Karpas-422 (cell line): Measurements from ENCODE around the gene TIMM50. TPM values are rescaled to one million over a fixed set of nuclear protein-coding genes. Genes with fewer than 3 reads are reported as not detected.

Source experiments
- DNase-seq: peaks from one replicate; pipeline ENCODE4 v3.0.0-alpha.2; 2015
- H2AFZ ChIP-seq: fragments of 200-600 bp; sonication (generic); 2 replicates; pipeline ENCODE4 v1.6.1; 2014; ENCODE audit warnings: antibody characterized with exemption, low read length, mixed read lengths
- H3K27ac ChIP-seq: fragments of 200-600 bp; sonication (generic); 2 replicates; pipeline ENCODE4 v1.5.1; 2014; ENCODE audit warnings: mild to moderate bottlenecking, low read length, moderate library complexity
- H3K27me3 ChIP-seq: fragments of 200-600 bp; sonication (generic); 2 replicates; pipeline ENCODE4 v1.6.1; 2014; ENCODE audit warnings: low read length, mixed read lengths
- H3K36me3 ChIP-seq: fragments of 200-600 bp; sonication (generic); 2 replicates; pipeline ENCODE4 v1.6.1; 2014; ENCODE audit warnings: low read length, mixed read lengths; ENCODE audit not compliant: insufficient read depth
- H3K4me1 ChIP-seq: fragments of 200-600 bp; sonication (generic); 2 replicates; pipeline ENCODE4 v1.6.1; 2014; ENCODE audit warnings: mild to moderate bottlenecking, low read length, mixed read lengths
- H3K4me2 ChIP-seq: fragments of 200-600 bp; sonication (generic); 2 replicates; pipeline ENCODE4 v1.6.1; 2014; ENCODE audit warnings: low read length, low read depth, mild to moderate bottlenecking; ENCODE audit not compliant: poor library complexity, severe bottlenecking
- H3K4me3 ChIP-seq: fragments of 200-600 bp; sonication (generic); 2 replicates; pipeline ENCODE4 v1.5.1; 2014; ENCODE audit warnings: mild to moderate bottlenecking, antibody characterized with exemption, low read length, mixed read lengths
- H3K79me2 ChIP-seq: fragments of 200-600 bp; sonication (generic); 2 replicates; pipeline ENCODE4 v1.6.1; 2014; ENCODE audit warnings: mild to moderate bottlenecking, low read length, mixed read lengths
- H3K9ac ChIP-seq: fragments of 200-600 bp; sonication (generic); 2 replicates; pipeline ENCODE4 v1.6.0; 2014; ENCODE audit warnings: low read length
- H3K9me2 ChIP-seq: fragments of 200-600 bp; sonication (generic), shearing (Covaris generic); replicated peaks from 2 replicates; pipeline ENCODE4 v1.6.0; 2014; ENCODE audit warnings: mild to moderate bottlenecking, low read length, moderate library complexity; ENCODE audit not compliant: insufficient read depth
- H3K9me3 ChIP-seq: fragments of 300-700, 200-600 bp; sonication (generic); 2 replicates; pipeline ENCODE4 v1.6.1; 2014; ENCODE audit warnings: low read length, mixed read lengths
- H4K20me1 ChIP-seq: fragments of 200-600 bp; sonication (generic); 2 replicates; pipeline ENCODE4 v1.6.1; 2014; ENCODE audit warnings: mild to moderate bottlenecking, antibody characterized with exemption, low read length, low read depth; ENCODE audit not compliant: insufficient read depth
- total RNA-seq: library from RNA; depleted of rRNA; stranded (reverse); fragments of >200 nt; shearing (Covaris generic); gene quantifications from 2 replicates; pipeline ENCODE4 v1.2.3, GENCODE V29; 2014; ENCODE audit warnings: low replicate concordance

The TIMM50 gene
- total RNA-seq, 1 experiment from 2014 or later: 61.2 TPM

- Histone ChIP-seq H3K27me3 (no peaks in the 10 kb centered on the region), H3K9ac (no peak overlapping the region), H3K4me3 (no peak overlapping the region), H3K36me3 (peaks cover 24% of the 10 kb centered on the region), H3K79me2 (peaks cover 7% of the 10 kb centered on the region), H3K4me1 (no peaks in the 10 kb centered on the region), H4K20me1 (0 out of 2 replicates have a peak, but pooled peaks cover 6% of the 10 kb centered on the region), H3K27ac (no peak overlapping the region), H3K9me2 (no peaks in the 10 kb centered on the region), H2AFZ (no peak overlapping the region), H3K4me2 (no peak overlapping the region), H3K9me3 (no peaks in the 10 kb centered on the region)
- no peak for DNase-seq
Observed at GRCh38 chr19:39465956-39466747, 14.5 kb upstream of the TIMM50 start.

- Histone ChIP-seq H3K27me3 (no peaks in the 10 kb centered on the region), H4K20me1 (0 out of 2 replicates have a peak, but pooled peaks cover 6% of the 10 kb centered on the region), H3K9me3 (no peaks in the 10 kb centered on the region), H2AFZ (no peak overlapping the region), H3K27ac (no peak overlapping the region), H3K9me2 (no peaks in the 10 kb centered on the region), H3K79me2 (peaks cover 4% of the 10 kb centered on the region), H3K4me1 (no peaks in the 10 kb centered on the region), H3K4me2 (no peak overlapping the region), H3K36me3 (peaks cover 24% of the 10 kb centered on the region), H3K4me3 (no peak overlapping the region), H3K9ac (no peak overlapping the region)
- no peak for DNase-seq
Observed at GRCh38 chr19:39467941-39468340, 12.7 kb upstream of the TIMM50 start.

GRCh38 chr19:39469036-39469435, 11.6 kb upstream of the TIMM50 start:
- Histone ChIP-seq H3K9me3 (no peaks in the 10 kb centered on the region), H3K9ac (no peak overlapping the region), H3K27ac (no peak overlapping the region), H3K4me3 (no peak overlapping the region), H3K27me3 (no peaks in the 10 kb centered on the region), H3K4me2 (no peak overlapping the region), H3K4me1 (no peaks in the 10 kb centered on the region), H2AFZ (no peak overlapping the region), H3K36me3 (peaks cover 17% of the 10 kb centered on the region), H4K20me1 (0 out of 2 replicates have a peak, but pooled peaks cover 6% of the 10 kb centered on the region), H3K79me2 (no peaks in the 10 kb centered on the region; the same call in 1 of the 2 replicates), H3K9me2 (no peaks in the 10 kb centered on the region)
- no peak for DNase-seq

GRCh38 chr19:39469567-39469966, 11.1 kb upstream of the TIMM50 start:
- Histone ChIP-seq H3K4me1 (no peaks in the 10 kb centered on the region), H3K9me2 (no peaks in the 10 kb centered on the region), H3K9me3 (no peaks in the 10 kb centered on the region), H3K9ac (no peak overlapping the region), H3K4me2 (no peak overlapping the region), H3K27me3 (no peaks in the 10 kb centered on the region), H2AFZ (no peak overlapping the region), H3K36me3 (peaks cover 20% of the 10 kb centered on the region), H3K4me3 (no peak overlapping the region), H4K20me1 (0 out of 2 replicates have a peak, but pooled peaks cover 6% of the 10 kb centered on the region), H3K79me2 (no peaks in the 10 kb centered on the region; the same call in 1 of the 2 replicates), H3K27ac (no peak overlapping the region)
- no peak for DNase-seq

- Histone ChIP-seq H3K27ac (no peak overlapping the region), H3K9ac (no peak overlapping the region), H3K79me2 (no peaks in the 10 kb centered on the region; the same call in 1 of the 2 replicates), H4K20me1 (0 out of 2 replicates have a peak, but pooled peaks cover 2% of the 10 kb centered on the region), H3K36me3 (peaks cover 26% of the 10 kb centered on the region), H3K27me3 (no peaks in the 10 kb centered on the region), H3K9me2 (no peaks in the 10 kb centered on the region), H3K4me1 (no peaks in the 10 kb centered on the region), H2AFZ (no peak overlapping the region), H3K9me3 (no peaks in the 10 kb centered on the region), H3K4me2 (no peak overlapping the region), H3K4me3 (no peak overlapping the region)
- no peak for DNase-seq
Observed at GRCh38 chr19:39470724-39471339, 9.8 kb upstream of the TIMM50 start.

GRCh38 chr19:39471756-39472536, 8.7 kb upstream of the TIMM50 start:
- no peak overlapping the region for H3K4me2 ChIP-seq
- H2AFZ ChIP-seq: no peak overlapping the region
- H3K36me3 ChIP-seq: peaks cover 34% of the 10 kb centered on the region
- no peaks in the 10 kb centered on the region for H3K4me1 ChIP-seq
- H3K9me3 ChIP-seq: no peaks in the 10 kb centered on the region
- H3K4me3 ChIP-seq: no peak overlapping the region
- H3K27me3 ChIP-seq: no peaks in the 10 kb centered on the region
- no peaks in the 10 kb centered on the region for H3K79me2 ChIP-seq
- H3K9me2 ChIP-seq: no peaks in the 10 kb centered on the region
- H4K20me1 ChIP-seq: 0 out of 2 replicates have a peak, but pooled peaks cover 2% of the 10 kb centered on the region
- H3K9ac ChIP-seq: no peak overlapping the region
- DNase-seq: no peak
- H3K27ac ChIP-seq: no peak overlapping the region

GRCh38 chr19:39472746-39473442, 7.7 kb upstream of the TIMM50 start:
- Histone ChIP-seq H3K4me3 (no peak overlapping the region), H4K20me1 (0 out of 2 replicates have a peak, but pooled peaks cover 2% of the 10 kb centered on the region), H2AFZ (no peak overlapping the region), H3K4me1 (no peaks in the 10 kb centered on the region), H3K27me3 (no peaks in the 10 kb centered on the region), H3K9me2 (no peaks in the 10 kb centered on the region), H3K9ac (no peak overlapping the region), H3K27ac (no peak overlapping the region), H3K9me3 (no peaks in the 10 kb centered on the region), H3K79me2 (no peaks in the 10 kb centered on the region), H3K36me3 (peaks cover 34% of the 10 kb centered on the region), H3K4me2 (no peak overlapping the region)
- no peak for DNase-seq
